B cell (primary cell): ENCODE results near the gene DMKN. TPM values are rescaled to one million over a fixed set of nuclear protein-coding genes. Genes with fewer than 3 reads are reported as not detected.

Experiments used
- ATAC-seq: fragments of 200-7000 bp; cut with Tn5 transposase; one replicate; pipeline ENCODE4 v1.10.0; 2021; ENCODE audit warnings: low read depth, mild to moderate bottlenecking, moderate number of reproducible peaks, moderate library complexity
- CTCF ChIA-PET: fragments of 350-600 bp; sonication (Branson Sonifier 250); formaldehyde crosslinking; loops from one replicate; lab custom pipeline; 2021; ENCODE audit warnings: antibody characterized with exemption, inconsistent platforms; lab: Charles Lee
- POLR2A ChIA-PET: fragments of 350-600 bp; sonication (Branson Sonifier 250); formaldehyde crosslinking; loops from one replicate; lab custom pipeline; 2021; ENCODE audit warnings: antibody characterized with exemption; lab: Charles Lee
- DNase-seq: peaks from one replicate; pipeline ENCODE4 v3.0.0; 2013
- H2AFZ ChIP-seq: 2 replicates; pipeline ENCODE4 v1.6.1; 2012; ENCODE audit warnings: mild to moderate bottlenecking, low read depth, low read length; ENCODE audit not compliant: insufficient read depth, poor library complexity, severe bottlenecking
- H3K27ac ChIP-seq, 2 donors: 1 replicate in 1 of 2; 2 replicates in 1 of 2; pipeline ENCODE4 v1.5.1; 2012 to 2013; ENCODE audit warnings: low read length in 2 of 2, mild to moderate bottlenecking in 2 of 2, moderate library complexity in 1 of 2
- H3K27me3 ChIP-seq, 4 experiments: fragments of 200-600 bp in 1 of 4; sonication (generic) in 1 of 4; replicated peaks in 1 of 4; 1 replicate in 2 of 4; 2 replicates in 2 of 4; pipeline versions ENCODE4 v1.6.1 to v1.7.0; 2013 to 2016; ENCODE audit warnings: low read length in 3 of 4, mild to moderate bottlenecking in 2 of 4, mixed read lengths in 1 of 4, moderate library complexity in 1 of 4; ENCODE audit not compliant: insufficient read depth in 4 of 4, control insufficient read depth in 3 of 4; ENCODE audit errors: control extremely low read depth in 1 of 4
- H3K36me3 ChIP-seq, 2 experiments: replicated peaks in 1 of 2; 1 replicate in 1 of 2; 2 replicates in 1 of 2; pipeline versions ENCODE4 v1.6.1 to v1.7.1; 2013; ENCODE audit warnings: low read length in 1 of 2; ENCODE audit not compliant: insufficient read depth in 2 of 2, control insufficient read depth in 1 of 2; ENCODE audit errors: control extremely low read depth in 1 of 2, extremely low read depth in 1 of 2
- H3K4me1 ChIP-seq, 2 donors: fragments of 200-600 bp in 1 of 2; sonication (generic) in 1 of 2; 1 replicate in 1 of 2; 2 replicates in 1 of 2; pipeline versions ENCODE4 v1.5.1 to v1.6.1; 2013 to 2017; ENCODE audit warnings: low read length in 2 of 2; ENCODE audit not compliant: control insufficient read depth in 2 of 2, insufficient read depth in 2 of 2
- H3K4me2 ChIP-seq: replicated peaks from 2 replicates; pipeline ENCODE3; 2012; ENCODE audit warnings: mild to moderate bottlenecking, low read depth, low read length; ENCODE audit not compliant: poor library complexity, severe bottlenecking
- H3K4me3 ChIP-seq, 5 experiments: fragments of 200-600 bp in 1 of 5; sonication (generic) in 1 of 5; 1 replicate in 3 of 5; 2 replicates in 2 of 5; pipeline versions ENCODE4 v1.5.1 to v1.7.0; 2011 to 2016; ENCODE audit warnings: low read length in 4 of 5, mild to moderate bottlenecking in 4 of 5, low read depth in 2 of 5, control low read depth in 1 of 5, moderate library complexity in 1 of 5; ENCODE audit not compliant: insufficient read depth in 1 of 5; ENCODE audit errors: control extremely low read depth in 1 of 5, extremely low read depth in 1 of 5
- H3K79me2 ChIP-seq: fragments of 200-600 bp; sonication (generic); one replicate; pipeline ENCODE4 v1.6.0; 2016; ENCODE audit warnings: low read length; ENCODE audit not compliant: control insufficient read depth, insufficient read depth
- H3K9ac ChIP-seq: fragments of 200-600 bp; sonication (generic); 2 replicates; pipeline ENCODE4 v1.6.1; 2017; ENCODE audit warnings: mild to moderate bottlenecking, low read length, moderate library complexity
- H3K9me3 ChIP-seq, 3 donors: one replicate each; pipeline versions ENCODE4 v1.6.1 to v1.7.1; 2013; ENCODE audit warnings: low read length in 2 of 3; ENCODE audit not compliant: control insufficient read depth in 2 of 3, insufficient read depth in 1 of 3; ENCODE audit errors: control extremely low read depth in 1 of 3
- H4K20me1 ChIP-seq: 2 replicates; pipeline ENCODE4 v1.6.0; 2012; ENCODE audit warnings: mild to moderate bottlenecking, low read length; ENCODE audit not compliant: insufficient read depth, control insufficient read depth, poor library complexity, severe bottlenecking
- H3K27ac Mint-ChIP-seq: one replicate; pipeline ENCODE4 v1.8.0; 2021; ENCODE audit warnings: mixed read lengths
- H3K27me3 Mint-ChIP-seq: one replicate; pipeline ENCODE4 v1.8.0; 2021; ENCODE audit warnings: mixed read lengths
- H3K4me1 Mint-ChIP-seq: one replicate; pipeline ENCODE4 v1.8.0; 2021; ENCODE audit warnings: mixed read lengths
- H3K4me3 Mint-ChIP-seq: one replicate; pipeline ENCODE4 v1.8.0; 2021; ENCODE audit warnings: mixed read lengths
- H3K9me3 Mint-ChIP-seq: one replicate; pipeline ENCODE4 v1.8.0; 2022; ENCODE audit warnings: mixed read lengths; ENCODE audit not compliant: insufficient read depth
- EZH2 ChIP-seq: IDR thresholded peaks from 2 replicates; pipeline ENCODE4 v1.6.1; 2012; ENCODE audit warnings: borderline replicate concordance, low read depth, mild to moderate bottlenecking, moderate library complexity, low read length; ENCODE audit not compliant: insufficient read depth, poor library complexity, severe bottlenecking
- WGBS: methylation state at CpG from one replicate; pipeline ENCODE4 v1.1.5; 2013; ENCODE audit warnings: missing lambda C conversion rate; ENCODE audit not compliant: insufficient coverage; 5-methylcytosine and 5-hydroxymethylcytosine counted together
- intact Hi-C: fragments of 100-400 bp; cut with micrococcal nuclease; formaldehyde crosslinking; loops from one replicate; pipeline ENCODE4 v1.10.0; 2022
- polyA plus RNA-seq: library from polyadenylated mRNA; depleted of rRNA; stranded (reverse); fragments of >200 nt; gene quantifications from 2 replicates; pipeline ENCODE4 v1.2.3, GENCODE V29; 2012
- total RNA-seq, 2 donors: library from RNA; stranded (reverse); fragments of 120-200 nt in 1 of 2; gene quantifications; 1 replicate in 1 of 2; 2 replicates in 1 of 2; pipeline versions ENCODE4 v1.2.3 to v1.2.4, GENCODE V29; 2013 to 2022
- TF ChIP-seq, protein P1 (sequence below): fragments of 200-600 bp; IDR thresholded peaks from one replicate; pipeline ENCODE4 v1.8.0; 2022; ENCODE audit warnings: antibody characterized with exemption, mild to moderate bottlenecking

Gene DMKN
- total and polyA plus RNA-seq, 2 donors (not counting 1 experiment from before 2014, with no cell fraction given): 0.58 to 4.5 TPM

DNA sequence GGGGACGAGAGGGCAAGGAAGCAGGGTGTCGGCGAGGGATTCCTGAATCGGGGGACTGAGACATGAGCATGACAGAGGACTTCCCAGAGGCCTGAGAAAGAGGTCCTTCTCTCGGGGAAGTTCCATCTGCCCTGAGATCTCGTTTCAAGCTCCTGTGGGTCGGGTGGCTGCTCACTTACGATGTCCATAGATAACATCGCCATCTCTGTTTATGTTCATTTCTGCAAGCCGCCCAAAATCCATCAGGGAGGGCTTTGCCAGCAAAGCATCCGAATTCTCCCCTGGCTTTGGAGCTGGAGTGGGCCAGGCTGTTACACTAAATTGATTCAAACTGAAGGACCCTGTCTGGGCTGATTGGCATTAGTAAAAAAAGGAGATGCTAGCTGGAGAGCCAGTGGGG lies 5.9 kb downstream of the DMKN start:
- no peak overlapping the region for H2AFZ ChIP-seq
- H3K27me3 ChIP-seq: peaks cover 0 to 61% (median 13%) of the 10 kb centered on the region in 4 experiments
- no peak overlapping the region for H3K4me3 Mint-ChIP-seq
- no peaks in the 10 kb centered on the region for H3K79me2 ChIP-seq
- intact Hi-C loops: no loop called here
- no peak overlapping the region for H3K9ac ChIP-seq
- ATAC-seq: no peak
- no peak overlapping the region for H3K27ac Mint-ChIP-seq
- 95% methylated on average over 11 of the region's 11 CpGs for WGBS
- peaks cover 0 to 11% (median 0%) of the 10 kb centered on the region in 3 donors for H3K9me3 ChIP-seq
- H3K27ac ChIP-seq: no peak overlapping the region
- H3K4me3 ChIP-seq: no peak overlapping the region
- peaks cover 19 to 21% of the 10 kb centered on the region in 2 donors for H3K4me1 ChIP-seq
- H3K4me1 Mint-ChIP-seq: peaks cover 19% of the 10 kb centered on the region
- no peaks in the 10 kb centered on the region for H3K36me3 ChIP-seq
- no peaks in the 10 kb centered on the region for H4K20me1 ChIP-seq
- H3K27me3 Mint-ChIP-seq: peaks cover 53% of the 10 kb centered on the region
- no peak overlapping the region for H3K4me2 ChIP-seq
- ChIA-PET CTCF (interaction anchor here (0.6 to 3.9 kb wide), 6 partner anchors 10 to 272 kb away, joined by 3 to 24 read pairs (median 8); partner anchors contain the start of gene KRTDAP), POLR2A (no interaction called here)
- DNase-seq: no peak
- H3K9me3 Mint-ChIP-seq: no peaks in the 10 kb centered on the region
- no peak for TF ChIP-seq EZH2
- TF ChIP-seq, protein P1, sequence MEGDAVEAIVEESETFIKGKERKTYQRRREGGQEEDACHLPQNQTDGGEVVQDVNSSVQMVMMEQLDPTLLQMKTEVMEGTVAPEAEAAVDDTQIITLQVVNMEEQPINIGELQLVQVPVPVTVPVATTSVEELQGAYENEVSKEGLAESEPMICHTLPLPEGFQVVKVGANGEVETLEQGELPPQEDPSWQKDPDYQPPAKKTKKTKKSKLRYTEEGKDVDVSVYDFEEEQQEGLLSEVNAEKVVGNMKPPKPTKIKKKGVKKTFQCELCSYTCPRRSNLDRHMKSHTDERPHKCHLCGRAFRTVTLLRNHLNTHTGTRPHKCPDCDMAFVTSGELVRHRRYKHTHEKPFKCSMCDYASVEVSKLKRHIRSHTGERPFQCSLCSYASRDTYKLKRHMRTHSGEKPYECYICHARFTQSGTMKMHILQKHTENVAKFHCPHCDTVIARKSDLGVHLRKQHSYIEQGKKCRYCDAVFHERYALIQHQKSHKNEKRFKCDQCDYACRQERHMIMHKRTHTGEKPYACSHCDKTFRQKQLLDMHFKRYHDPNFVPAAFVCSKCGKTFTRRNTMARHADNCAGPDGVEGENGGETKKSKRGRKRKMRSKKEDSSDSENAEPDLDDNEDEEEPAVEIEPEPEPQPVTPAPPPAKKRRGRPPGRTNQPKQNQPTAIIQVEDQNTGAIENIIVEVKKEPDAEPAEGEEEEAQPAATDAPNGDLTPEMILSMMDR: no peak

DNA sequence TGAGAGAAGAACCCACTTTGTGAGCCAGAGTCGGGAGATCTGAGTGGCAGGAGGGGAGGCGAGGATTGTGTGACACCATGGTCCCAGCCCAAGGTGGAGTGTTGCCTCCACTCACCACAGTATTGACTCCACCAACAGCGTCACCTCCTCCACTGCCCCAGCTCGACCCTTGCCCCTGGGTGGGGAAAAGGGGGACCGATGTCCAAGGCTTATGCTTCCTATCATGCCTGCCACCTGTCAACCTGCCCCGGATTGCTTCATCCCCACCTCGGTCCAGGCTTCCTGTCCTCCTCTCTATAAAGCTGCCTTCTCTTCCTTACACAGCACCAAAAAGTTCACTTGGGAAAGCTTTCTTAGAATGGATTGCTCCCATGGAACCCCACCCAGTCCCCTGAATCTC lies 7.4 kb downstream of the DMKN start:
- TF ChIP-seq, protein P1: no peak
- TF ChIP-seq EZH2: no peak
- 68% methylated on average over 2 of the region's 7 CpGs for WGBS
- intact Hi-C loops: no loop called here
- H4K20me1 ChIP-seq: no peaks in the 10 kb centered on the region
- H3K9ac ChIP-seq: no peak overlapping the region
- Mint-ChIP-seq H3K4me1 (peaks cover 18% of the 10 kb centered on the region), H3K4me3 (no peak overlapping the region), H3K9me3 (no peaks in the 10 kb centered on the region), H3K27me3 (peaks cover 53% of the 10 kb centered on the region), H3K27ac (no peak overlapping the region)
- H3K9me3 ChIP-seq: peaks cover 0 to 6% (median 0%) of the 10 kb centered on the region in 3 donors
- peaks cover 18 to 20% of the 10 kb centered on the region in 2 donors for H3K4me1 ChIP-seq
- H3K79me2 ChIP-seq: no peaks in the 10 kb centered on the region
- POLR2A ChIA-PET: no interaction called here
- DNase-seq: no peak
- H3K27me3 ChIP-seq: peaks cover 0 to 56% (median 13%) of the 10 kb centered on the region in 4 experiments
- no peak overlapping the region for H2AFZ ChIP-seq
- ATAC-seq: no peak
- H3K4me2 ChIP-seq: no peak overlapping the region
- H3K27ac ChIP-seq: no peak overlapping the region
- CTCF ChIA-PET: interaction anchor here (2.6 to 3.8 kb wide), 2 partner anchors 12 to 86 kb away, joined by 7 to 17 read pairs; no protein-coding TSS in a partner anchor
- H3K36me3 ChIP-seq: no peaks in the 10 kb centered on the region
- H3K4me3 ChIP-seq: no peak overlapping the region
